Lower lobe of right lung (tissue), 2 donors: ENCODE data around the gene CSF2. TPM values are rescaled to one million over a fixed set of nuclear protein-coding genes. Genes with fewer than 3 reads are reported as not detected.
A peak's percentile ranks its signal among the peaks of the same experiment; 100 is the strongest.

ENCODE experiments used
- ATAC-seq, 2 donors: fragments of 200-7000 bp; cut with Tn5 transposase; one replicate each; pipeline ENCODE4 v1.9.1; 2020 to 2022; ENCODE audit warnings: mild to moderate bottlenecking in 2 of 2, moderate library complexity in 2 of 2
- DNase-seq: peaks from one replicate; pipeline ENCODE4 v3.0.0-alpha.2; 2020
- H3K27ac ChIP-seq: fragments of 200-600 bp; one replicate; pipeline ENCODE4 v1.8.0; 2022
- H3K27me3 ChIP-seq: fragments of 200-600 bp; one replicate; pipeline ENCODE4 v1.8.0; 2022; ENCODE audit warnings: low read depth
- H3K36me3 ChIP-seq: fragments of 200-600 bp; one replicate; pipeline ENCODE4 v1.8.0; 2022; ENCODE audit warnings: mild to moderate bottlenecking
- H3K4me1 ChIP-seq: fragments of 200-600 bp; one replicate; pipeline ENCODE4 v1.8.0; 2022
- H3K4me3 ChIP-seq: fragments of 200-600 bp; one replicate; pipeline ENCODE4 v1.8.0; 2022; ENCODE audit warnings: mild to moderate bottlenecking
- H3K9me3 ChIP-seq: fragments of 200-600 bp; one replicate; pipeline ENCODE4 v1.8.0; 2022
- CTCF ChIP-seq: fragments of 200-600 bp; IDR thresholded peaks from one replicate; pipeline ENCODE4 v1.8.0; 2022; ENCODE audit warnings: antibody characterized with exemption, mild to moderate bottlenecking
- intact Hi-C: fragments of 100-400 bp; cut with DNase I; formaldehyde crosslinking; loops from one replicate; pipeline ENCODE4 v1.11.0; 2022
- total RNA-seq: library from RNA; stranded (reverse); fragmentation: NEBNext Ultra II Directional; extraction: Animal tissue kit (Norgen Biotek cat#: 25700); gene quantifications from one replicate; pipeline ENCODE4 v1.2.1, GENCODE V29; 2021
- donor health status: DM: no; HTN: yes; CAD: no; lungs with severe emphysema.

Gene CSF2
- total RNA-seq, 1 donor from 2014 or later: 3.9 TPM

- no peaks in the 10 kb centered on the region for H3K4me1 ChIP-seq
- peaks cover 5% of the 10 kb centered on the region for H3K27me3 ChIP-seq
- no peaks in the 10 kb centered on the region for H3K9me3 ChIP-seq
- ATAC-seq (peak; percentile 51 to 78), DNase-seq (peak; percentile 63)
- no peak for TF ChIP-seq CTCF
- H3K4me3 ChIP-seq: no peak overlapping the region
- H3K36me3 ChIP-seq: no peaks in the 10 kb centered on the region
- intact Hi-C loops: no loop called here
- H3K27ac ChIP-seq: no peak overlapping the region
Measured at GRCh38 chr5:132050136-132050535, 23.5 kb upstream of the CSF2 start.

GRCh38 chr5:132050661-132051552 lies 22.7 kb upstream of the CSF2 start:
- ATAC-seq: no peak

GRCh38 chr5:132052520-132052919 lies 21.1 kb upstream of the CSF2 start:
- H3K27ac ChIP-seq: no peak overlapping the region
- H3K4me1 ChIP-seq: no peaks in the 10 kb centered on the region
- TF ChIP-seq CTCF: no peak
- no peaks in the 10 kb centered on the region for H3K9me3 ChIP-seq
- H3K36me3 ChIP-seq: no peaks in the 10 kb centered on the region
- H3K4me3 ChIP-seq: no peak overlapping the region
- peaks cover 5% of the 10 kb centered on the region for H3K27me3 ChIP-seq
- no peak for ATAC-seq
- intact Hi-C loops: no loop called here
- DNase-seq: no peak

More at GRCh38 chr5:132050661-132051552, 22.7 kb upstream of the CSF2 start:
- Histone ChIP-seq H3K27ac (no peak overlapping the region), H3K9me3 (no peaks in the 10 kb centered on the region), H3K27me3 (peaks cover 5% of the 10 kb centered on the region), H3K4me3 (no peak overlapping the region), H3K4me1 (no peaks in the 10 kb centered on the region), H3K36me3 (no peaks in the 10 kb centered on the region)
- intact Hi-C loops: no loop called here
- no peak for TF ChIP-seq CTCF
- no peak for DNase-seq

- DNase-seq (no peak), ATAC-seq (no peak)
- Histone ChIP-seq H3K9me3 (no peaks in the 10 kb centered on the region), H3K36me3 (no peaks in the 10 kb centered on the region), H3K27ac (no peak overlapping the region), H3K4me3 (no peak overlapping the region), H3K4me1 (no peaks in the 10 kb centered on the region), H3K27me3 (peaks cover 5% of the 10 kb centered on the region)
- TF ChIP-seq CTCF: no peak
- intact Hi-C loops: no loop called here
Measured at GRCh38 chr5:132053483-132053882, 20.1 kb upstream of the CSF2 start.

- no peaks in the 10 kb centered on the region for H3K4me1 ChIP-seq
- H3K27me3 ChIP-seq: peaks cover 5% of the 10 kb centered on the region
- ATAC-seq: no peak
- no peak overlapping the region for H3K4me3 ChIP-seq
- intact Hi-C loops: no loop called here
- no peak for DNase-seq
- no peak overlapping the region for H3K27ac ChIP-seq
- H3K9me3 ChIP-seq: no peaks in the 10 kb centered on the region
- TF ChIP-seq CTCF: no peak
- H3K36me3 ChIP-seq: no peaks in the 10 kb centered on the region
Measured at GRCh38 chr5:132054031-132054696, 19.4 kb upstream of the CSF2 start.
